Stimulated activated CD4-positive, alpha-beta T cell treated with anti-CD3 and anti-CD28 coated beads, TNF-alpha, amount 100 ng/mL, for 24 hours (primary cell): ENCODE measurements around the gene CNOT10.
"Not testable (repeated sequence)": the region's sequence is repeated elsewhere in the genome, so short reads cannot be mapped to it uniquely, and the experiment has no call there.

ENCODE experiments used
- DNase-seq, 3 experiments: peaks; one replicate each; pipeline ENCODE4 v3.0.0-alpha.2; 2020; ENCODE audit warnings: low read depth in 3 of 3

Gene CNOT10

DNA sequence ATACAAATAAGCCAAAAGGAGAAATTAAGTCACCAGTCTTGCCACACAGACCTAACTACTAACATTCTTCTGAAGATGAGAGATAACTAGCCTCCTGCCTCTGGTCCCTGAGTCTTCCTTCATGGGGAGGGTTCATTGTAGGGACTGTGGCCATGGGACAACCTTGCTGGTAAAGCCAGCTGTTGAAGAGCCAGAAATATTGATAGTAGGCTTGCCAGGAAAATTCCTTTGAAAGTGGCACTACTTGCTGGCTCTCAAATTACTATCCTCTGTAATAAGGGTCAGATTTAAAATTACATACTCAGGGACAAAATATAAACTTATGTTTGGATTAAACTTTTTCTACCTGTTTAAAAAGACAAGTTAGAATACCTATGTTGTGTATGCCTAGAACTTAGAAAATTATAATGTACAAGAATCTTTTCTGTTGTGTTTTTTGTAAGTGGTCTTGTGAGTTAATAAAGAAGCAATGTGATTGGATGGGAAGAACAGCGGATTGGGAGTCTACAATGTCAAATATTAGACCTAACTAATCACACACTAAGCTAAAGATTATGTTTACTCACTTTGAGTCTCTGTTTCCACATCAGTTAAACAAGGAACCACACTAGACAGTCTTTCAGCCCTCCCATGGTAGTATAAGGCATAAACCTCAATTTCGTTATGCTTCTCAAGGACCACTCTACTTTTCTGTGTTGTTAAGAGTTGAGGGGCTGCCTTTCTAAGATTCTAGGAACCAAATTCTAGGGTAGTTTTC lies 72.8 kb downstream of the CNOT10 start:
- no peak for DNase-seq

DNA sequence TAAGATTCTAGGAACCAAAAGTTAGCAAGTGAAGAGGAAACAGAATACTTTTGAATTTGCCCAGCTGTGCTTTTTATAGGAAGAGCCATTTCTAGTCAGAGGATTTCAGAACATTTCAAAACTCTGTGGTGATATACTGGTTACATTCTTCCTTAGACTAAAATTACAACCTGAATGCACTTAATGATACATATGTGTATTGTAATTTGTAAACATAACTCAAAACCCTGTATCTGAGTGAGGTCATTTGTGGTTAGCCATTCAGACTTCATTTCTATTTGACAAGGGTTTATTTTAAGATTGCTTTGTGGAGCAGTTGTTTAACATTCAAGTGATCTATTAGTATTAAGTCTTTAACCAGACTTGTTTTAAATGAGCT lies 73.4 kb downstream of the CNOT10 start:
- DNase-seq: no peak

DNA sequence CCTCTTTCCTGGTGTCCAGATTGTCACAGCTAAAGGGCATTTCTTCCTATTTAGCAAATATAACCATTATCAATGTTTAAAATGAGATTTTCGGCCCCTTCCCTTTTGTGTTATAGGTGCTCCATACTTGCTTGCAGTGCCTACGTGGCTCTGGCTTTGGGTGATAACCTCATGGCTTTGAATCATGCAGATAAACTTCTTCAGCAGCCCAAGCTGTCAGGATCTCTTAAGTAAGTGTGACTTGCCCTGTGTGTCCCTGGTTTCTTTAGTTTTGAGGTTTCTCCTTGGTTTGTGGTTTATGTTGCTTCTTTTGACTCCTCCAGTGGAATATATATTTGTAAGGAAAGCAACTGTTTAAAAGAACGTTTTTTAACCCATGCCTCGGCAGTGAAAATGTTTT lies 74.4 kb downstream of the CNOT10 start:
- no peak for DNase-seq

DNA sequence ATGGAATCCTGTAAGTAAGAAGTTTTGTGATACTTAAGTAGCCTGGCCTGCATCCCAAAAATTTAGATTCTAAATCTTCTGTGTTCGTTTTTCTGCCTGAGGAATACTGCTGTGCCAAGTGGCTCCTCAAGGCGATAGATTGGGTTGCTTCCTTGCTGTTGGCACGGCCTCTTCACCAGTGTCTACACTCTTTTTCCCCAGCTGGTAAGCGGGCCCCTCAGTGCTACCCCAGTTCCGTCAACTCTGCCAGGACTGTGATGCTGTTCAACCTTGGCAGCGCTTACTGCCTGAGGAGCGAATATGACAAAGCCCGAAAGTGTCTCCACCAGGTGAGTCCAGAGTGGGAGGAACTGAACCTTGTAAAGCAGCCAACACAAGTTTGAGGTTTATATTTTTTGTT lies 79.5 kb downstream of the CNOT10 start:
- DNase-seq: no peak

DNA sequence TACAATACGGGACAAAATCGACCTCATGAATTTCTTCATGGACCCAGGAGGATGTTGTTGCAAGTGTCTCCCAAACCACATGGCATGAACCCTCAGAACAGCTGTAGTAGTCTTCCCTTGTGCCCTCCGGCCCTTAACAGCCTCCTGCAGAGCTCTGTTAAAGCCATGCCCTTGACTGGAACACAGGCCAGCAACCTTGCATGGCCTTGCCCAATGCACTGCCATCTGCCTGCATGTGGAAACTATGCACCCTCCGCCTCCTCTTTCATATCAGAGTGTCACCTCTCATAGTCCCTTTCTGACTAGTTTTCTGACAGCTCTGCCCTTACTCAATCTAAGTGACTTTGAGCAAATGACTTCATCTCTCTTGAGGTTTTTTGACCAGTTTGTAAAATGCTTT lies 93.4 kb downstream of the CNOT10 start:
- no peak for DNase-seq

DNA sequence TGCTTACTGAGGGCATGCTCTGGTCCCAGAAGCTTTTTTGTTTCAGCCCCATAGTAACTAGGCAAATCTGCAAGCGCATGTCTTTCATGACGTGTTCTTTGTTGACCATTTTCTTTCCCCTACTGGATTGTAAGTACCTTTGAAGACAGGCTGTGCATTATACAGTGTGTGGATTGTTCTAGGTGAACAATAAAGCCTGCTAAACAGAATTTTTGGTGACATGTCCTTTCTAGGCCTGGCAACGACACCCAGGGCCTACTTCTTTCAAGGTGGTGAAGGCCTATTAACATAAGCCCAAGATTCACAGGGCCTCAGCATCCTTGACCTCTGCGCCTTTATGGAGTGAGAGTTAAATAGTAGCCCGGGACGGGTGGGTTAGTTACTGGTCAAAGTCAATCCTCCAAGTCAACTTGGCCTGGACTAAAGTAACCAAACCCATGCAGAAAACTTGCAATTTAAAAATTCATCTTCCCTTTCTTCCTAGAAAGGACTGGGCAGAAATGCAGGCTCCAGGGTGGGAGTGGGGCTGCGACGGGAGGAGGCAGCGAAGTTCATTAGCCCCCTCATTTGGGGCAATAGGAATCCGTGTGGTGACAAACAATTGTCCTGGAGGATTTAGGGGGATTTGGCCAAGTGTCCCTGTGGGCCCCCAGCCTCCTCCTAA lies 95.2 kb downstream of the CNOT10 start:
- DNase-seq: no peak

DNA sequence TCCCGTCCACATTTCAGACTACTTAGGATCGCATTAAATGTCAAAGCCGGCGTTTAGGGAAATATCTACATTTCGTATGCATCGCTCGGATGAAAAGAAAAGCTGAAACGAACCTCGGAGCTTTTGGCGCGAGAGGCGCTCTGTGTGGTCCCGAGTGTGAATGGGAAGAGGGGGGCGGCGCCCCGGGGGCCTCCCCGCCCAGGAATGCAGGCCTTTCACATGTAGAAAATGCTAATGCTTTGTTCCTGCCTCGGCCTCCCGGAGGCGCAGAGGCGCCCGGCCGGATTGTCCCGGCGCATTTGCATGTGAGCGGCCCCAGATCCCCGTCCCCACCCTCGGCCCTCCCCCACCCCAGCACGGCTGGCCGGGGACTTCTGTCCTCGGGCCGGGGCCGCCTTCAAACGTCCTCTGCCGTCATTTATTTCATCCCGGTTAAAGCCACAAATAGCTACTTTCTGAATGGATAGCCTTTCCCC lies 95.8 kb downstream of the CNOT10 start:
- DNase-seq: peak in 1 of 3 experiments; percentile 13

DNA sequence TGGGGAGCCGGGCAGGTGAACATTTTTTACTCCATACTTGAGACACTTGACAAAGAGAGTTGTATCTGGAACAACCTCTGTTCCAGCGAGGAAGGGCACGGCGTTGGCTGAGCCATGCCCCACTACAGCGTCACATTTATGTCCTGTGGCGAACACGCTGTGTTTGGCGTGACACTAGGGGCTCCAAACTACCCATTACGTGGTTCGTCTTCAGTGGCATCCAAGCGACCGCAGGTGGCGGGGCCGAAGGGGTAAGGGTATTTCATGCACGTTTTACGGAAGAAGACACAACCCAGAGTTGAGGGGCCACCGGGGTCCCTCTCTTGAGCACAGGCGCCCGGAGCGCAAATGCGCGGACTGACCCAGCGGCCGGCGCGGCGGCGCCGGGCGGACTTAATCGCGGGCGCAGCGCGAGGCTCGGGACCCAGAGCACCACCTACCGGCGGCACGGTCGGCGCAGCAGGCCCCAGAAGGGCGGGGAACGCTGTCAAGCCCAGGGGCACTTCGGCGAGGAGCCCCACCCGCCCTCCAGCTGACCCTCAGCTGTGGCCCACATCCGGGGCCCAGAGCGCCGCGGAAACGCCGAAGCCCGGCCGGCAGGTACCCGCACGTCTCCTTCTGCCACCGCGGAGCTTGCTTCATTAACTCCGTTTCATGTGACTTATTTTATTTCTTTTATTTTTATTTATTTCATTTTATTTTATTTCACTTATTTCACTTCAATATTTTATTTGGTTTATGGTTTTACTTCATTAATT lies 96.4 kb downstream of the CNOT10 start:
- peak; percentile 32 to 71 (median 49) for DNase-seq

DNA sequence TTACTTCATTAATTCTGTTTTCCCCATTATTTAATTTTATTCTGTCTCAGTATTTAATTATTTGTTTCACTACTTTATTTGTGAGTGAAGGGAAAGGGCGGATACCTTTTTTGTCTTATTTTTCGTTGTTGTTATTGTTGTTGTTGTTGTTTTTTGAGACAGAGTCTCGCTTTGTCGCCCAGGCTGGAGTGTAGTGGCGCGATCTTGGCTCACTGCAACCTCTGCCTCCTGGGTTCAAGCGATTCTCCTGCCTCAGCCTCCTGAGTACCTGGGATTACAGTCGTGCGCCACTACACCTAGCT lies 96.9 kb downstream of the CNOT10 start:
- not testable (repeated sequence) for DNase-seq

DNA sequence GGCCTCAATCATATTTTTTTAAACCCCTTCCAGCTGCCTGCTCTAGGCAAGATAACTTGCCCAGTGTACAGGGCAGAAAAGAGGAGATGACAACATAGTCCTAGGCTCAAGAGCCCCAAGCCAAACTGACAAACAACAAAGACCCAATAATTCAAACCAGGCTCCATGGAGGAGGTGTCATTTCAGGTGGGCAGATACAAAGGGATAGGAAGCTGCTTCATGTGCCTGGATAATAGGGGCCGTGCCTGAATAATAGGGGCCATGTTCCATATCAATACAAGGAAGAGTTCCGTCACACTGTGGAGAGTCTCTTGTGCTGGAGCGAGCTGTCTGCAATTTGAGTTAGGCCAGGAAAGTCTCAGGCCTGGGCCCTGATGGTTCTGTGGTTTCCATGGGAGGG lies 97.4 kb downstream of the CNOT10 start:
- no peak for DNase-seq

DNA sequence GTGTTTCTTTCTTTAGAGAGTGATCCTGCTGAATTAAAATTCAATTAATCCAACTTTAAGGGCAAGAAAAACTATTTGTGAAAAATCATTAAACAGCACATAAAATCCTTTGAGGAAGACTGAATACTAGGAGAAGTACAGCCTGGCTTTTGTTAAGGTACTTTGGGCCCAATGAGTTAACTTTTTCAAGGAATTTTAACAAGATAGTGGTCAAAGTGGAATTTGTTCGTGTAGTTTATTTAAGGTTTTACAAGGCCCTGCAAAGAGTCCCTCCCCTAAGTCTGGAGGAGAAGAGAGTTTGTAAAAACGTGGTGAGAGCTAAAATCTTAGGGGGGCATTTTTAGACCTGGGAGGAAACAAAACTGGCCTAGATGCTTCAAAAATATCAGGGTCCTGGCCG lies 106.8 kb downstream of the CNOT10 start:
- no peak for DNase-seq

DNA sequence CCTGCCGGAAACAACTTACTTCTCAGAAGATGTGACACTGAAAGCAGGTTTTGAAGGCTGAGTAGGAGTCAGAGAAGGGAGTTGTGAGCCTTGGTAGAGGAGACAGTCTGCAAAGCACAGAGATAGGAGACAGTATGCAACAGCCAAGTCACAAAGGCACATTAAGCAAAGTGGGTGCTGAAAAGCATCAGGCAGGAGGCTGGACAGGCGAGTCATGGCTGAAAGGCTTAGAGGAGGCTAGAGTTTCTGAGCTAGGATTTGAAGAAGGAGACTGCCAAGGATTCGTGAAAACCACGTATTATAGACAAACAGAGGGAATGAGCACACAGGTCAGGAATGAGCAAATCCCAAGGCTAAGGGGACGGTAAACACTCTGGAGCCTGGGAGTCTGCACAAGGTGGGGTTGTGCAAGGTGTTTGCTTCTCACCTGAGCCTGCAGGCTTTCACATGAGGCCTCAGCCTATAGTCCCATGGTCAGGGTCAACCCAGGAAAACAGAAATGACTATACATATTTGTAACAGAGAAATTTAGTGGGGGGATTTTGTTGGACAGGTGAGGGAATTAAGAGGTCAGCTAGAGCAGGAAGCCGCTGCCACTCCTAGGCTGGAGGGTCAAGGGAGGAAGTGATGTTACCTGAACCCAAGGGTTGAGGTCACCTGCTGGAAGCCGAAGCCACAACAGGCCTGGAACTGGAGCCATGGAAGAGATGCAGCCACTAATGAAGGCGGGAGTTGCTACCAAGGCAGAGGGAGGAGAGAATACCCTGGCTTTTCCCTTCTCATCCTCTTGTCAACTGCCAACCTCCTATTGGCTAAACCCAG lies 109.7 kb downstream of the CNOT10 start:
- no peak for DNase-seq

DNA sequence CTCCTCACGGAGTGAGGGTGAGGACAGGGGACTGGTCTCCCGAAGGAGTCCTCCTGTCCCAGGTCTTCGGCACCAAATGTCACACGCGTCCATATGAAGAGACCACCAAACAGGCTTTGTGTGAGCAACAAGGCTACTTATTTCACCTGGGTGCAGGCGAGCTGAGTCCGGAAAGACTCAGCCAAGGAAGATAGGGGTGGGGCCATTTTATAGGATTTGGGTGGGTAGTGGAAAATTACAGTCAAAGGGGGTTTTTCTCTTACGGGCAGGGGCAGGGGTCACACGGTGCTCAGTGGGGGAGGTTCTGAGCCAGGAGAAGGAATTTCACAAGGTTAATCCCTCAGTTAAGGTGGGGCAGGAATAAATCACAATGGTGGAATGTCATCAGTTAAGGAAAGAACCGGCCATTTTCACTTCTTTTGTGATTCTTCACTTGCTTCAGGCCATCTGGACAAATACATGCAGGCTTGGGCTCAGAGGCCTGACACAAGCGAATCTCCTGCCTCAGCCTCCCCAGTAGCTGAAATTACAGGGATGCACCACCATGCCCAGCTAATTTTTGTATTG lies 111.5 kb downstream of the CNOT10 start:
- DNase-seq: not testable (repeated sequence)

DNA sequence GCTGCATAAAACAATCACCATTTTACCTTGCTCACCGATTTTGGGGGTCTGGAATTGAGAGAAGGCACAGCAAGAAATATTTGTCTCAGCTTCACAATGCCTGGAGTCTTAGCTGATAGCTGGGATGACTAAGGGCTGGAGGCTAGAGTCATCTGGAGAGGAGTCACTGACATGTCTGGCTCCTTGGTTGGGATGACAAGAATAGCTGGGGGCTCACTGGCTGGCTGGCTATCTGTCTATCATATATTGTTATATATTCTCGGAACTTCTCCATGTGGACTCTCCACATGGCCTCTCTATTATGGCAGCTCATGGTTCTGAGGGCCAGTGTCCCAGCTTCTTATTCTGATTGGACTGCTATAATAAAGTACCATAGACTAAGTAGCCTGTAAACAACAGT lies 112.8 kb downstream of the CNOT10 start:
- DNase-seq: no peak

DNA sequence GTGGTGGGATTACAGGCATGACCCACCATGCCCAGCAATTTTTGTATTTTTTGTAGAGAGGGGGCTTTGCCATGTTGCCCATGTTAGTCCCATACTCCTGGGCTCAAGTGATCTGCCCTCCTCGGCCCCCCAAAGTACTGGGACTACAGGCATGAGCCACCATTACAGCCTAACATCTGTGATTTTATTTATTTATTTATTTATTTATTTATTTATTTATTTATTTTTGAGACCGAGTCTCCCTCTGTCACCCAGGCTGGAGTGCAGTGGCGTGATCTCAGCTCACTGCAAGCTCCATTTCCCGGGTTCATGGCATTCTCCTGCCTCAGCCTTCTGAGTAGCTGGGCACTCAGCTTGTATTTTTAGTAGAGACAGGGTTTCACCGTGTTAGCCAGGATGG lies 116.5 kb downstream of the CNOT10 start:
- DNase-seq: not testable (repeated sequence)

DNA sequence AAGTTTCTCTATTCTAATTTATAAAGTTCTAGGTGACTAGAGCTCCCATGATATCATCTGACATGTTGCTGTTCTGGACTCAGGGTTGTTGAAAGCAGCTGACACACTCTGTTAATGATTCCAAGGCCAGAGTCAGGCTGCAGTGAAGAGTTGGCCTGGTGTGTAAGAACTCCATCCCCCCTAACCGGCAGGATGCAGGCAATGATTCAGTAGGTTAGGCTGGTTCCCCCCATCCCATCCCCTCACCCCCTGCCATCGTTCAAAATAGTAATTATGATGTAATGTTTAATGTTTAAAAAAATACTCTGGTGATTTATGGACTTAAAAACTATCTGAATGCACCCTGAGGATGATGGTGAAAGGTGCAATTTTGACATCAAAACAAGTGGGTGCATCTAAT lies 128.2 kb downstream of the CNOT10 start:
- no peak for DNase-seq

DNA sequence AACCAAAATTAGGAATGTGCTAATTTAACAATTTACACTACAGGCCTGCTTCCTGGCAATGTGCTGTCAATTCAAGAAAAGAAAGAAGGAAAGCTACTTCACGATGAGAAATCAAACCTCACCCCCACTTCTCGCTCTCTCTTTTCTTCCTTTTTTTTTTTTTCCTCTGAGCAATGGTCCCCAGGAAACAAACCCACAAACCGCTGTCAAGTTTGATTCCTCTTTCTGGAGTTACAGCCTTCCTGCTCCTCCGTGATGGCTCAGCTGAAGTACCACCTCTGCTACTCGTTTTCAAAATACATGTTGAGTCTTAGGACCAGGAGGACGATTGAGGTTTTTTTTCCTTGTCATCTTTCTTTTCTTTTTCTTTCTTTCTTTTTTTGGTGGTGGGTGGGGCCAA lies 129.4 kb downstream of the CNOT10 start:
- no peak for DNase-seq

DNA sequence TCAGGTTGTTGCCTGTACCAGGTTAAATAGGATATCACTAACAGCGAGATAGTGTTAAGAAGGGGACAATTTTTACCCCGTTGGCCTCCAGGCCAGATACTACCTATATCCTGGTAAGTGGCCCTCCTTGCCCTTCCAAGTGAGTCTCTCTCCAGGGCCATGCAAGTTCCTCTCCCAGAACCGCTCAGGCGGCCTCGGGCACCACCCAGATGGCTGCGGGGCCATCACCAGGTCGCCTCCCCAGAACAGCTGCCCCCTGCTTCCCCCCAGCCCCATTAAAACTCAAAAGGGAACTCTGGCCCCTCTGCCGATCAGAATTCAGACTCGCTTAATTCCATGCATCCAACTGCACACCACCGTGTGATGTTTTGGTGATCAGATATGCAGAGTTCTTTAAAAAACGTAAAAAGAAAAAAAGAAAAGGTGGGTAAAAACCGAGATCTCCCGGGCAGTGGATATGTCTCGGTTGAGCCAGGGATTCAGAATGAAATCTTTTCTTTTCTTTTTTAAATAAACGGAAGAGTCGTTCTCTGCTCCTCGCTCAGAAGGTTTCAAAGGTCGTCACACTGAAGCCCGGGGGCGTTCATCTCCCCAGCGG lies 131.0 kb downstream of the CNOT10 start:
- DNase-seq: no peak

DNA sequence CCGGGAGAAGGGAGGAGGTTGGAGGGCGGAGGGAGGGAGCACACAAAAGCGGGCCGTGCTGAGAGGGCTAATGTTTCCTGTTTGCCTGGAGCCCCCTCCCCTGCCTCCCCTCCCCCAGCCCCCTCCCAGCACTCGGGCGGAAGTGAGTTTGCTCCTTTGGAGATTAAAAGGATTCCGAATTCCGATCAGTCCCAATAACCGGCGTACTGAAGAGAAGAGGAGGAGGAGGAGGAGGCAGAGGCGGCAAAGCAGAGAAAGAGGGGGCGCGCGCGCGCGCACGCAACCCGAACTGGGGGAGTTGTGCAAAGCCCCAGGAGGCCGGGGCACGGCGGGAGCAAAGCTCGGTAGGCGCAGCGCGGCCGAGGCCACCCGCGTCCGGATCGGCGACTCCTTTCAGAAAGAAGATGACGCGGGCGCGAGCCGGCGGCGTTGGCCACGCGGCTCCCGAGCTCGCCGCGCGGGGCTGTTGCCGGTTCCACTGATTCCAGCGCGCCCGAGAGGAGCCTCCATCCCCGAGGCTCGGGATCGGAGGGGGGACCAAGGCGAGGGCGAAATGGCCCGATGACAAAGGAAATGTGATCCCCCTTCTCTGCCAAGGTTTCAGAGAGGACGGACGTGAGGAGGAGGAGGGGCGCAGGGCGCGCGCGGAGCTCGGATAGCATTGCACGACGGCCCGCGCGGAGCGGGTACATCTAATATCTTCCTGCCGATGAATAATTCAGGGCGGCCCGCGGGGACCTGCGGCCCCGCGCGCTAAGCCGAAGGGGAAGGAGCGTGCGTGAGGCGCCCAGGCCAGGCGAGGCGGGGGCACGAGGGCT lies 131.7 kb downstream of the CNOT10 start:
- peak in 1 of 3 experiments; percentile 27 for DNase-seq

DNA sequence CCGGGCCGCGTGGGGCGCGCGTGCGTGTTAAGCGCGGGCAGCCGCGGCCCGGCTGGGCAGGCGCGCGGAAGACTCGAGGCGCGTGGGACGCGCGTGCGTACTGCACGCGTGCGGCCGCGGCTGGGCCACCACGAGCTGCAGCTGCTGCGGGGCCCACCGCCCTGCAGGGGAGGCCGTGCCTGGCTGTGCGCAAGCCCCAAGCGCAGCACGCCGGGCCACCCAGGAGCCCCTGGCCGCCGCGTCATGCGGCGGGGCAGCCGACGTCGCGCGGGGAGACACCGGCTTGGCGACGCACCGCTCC lies 132.2 kb downstream of the CNOT10 start:
- DNase-seq: peak in 1 of 3 experiments; percentile 4
